ENCODE measurements around the gene PIK3C3. TPM values are rescaled to one million over a fixed set of nuclear protein-coding genes. Genes with fewer than 3 reads are reported as not detected.

PIK3C3 gene
- polyA plus RNA-seq, 1 donor from 2014 or later: 42.9 TPM

- Histone ChIP-seq H4K20me1 (ENCODE audit: insufficient read depth) (no peaks in the 10 kb centered on the region), H2AFZ (ENCODE audit: low read depth, low read length) (no peak overlapping the region)
Measured at GRCh38 chr18:41974796-41975201, 19.8 kb downstream of the PIK3C3 start.

GRCh38 chr18:41975284-41975683, 20.2 kb downstream of the PIK3C3 start:
- Histone ChIP-seq H3K36me3 (ENCODE audit: insufficient read depth, low read length) (peaks cover 7% of the 10 kb centered on the region), H3K9ac (ENCODE audit: low read length) (no peak overlapping the region), H3K79me2 (replicated peaks; ENCODE audit: insufficient read depth, low read length) (no peaks in the 10 kb centered on the region), H3K4me3 (ENCODE audit: low read length) (no peak overlapping the region), H3K9me2 (ENCODE audit: insufficient read depth, low read length) (no peaks in the 10 kb centered on the region), H4K20me1 (ENCODE audit: insufficient read depth) (no peaks in the 10 kb centered on the region), H3K27me3 (ENCODE audit: insufficient read depth, low read depth, low read length) (no peaks in the 10 kb centered on the region), H3K9me3 (ENCODE audit: low read length) (no peaks in the 10 kb centered on the region), H3K27ac (ENCODE audit: low read length) (no peak overlapping the region), H2AFZ (ENCODE audit: low read depth, low read length) (no peak overlapping the region), H3F3A (ENCODE audit: insufficient read depth, low read length, poor library complexity, severe bottlenecking) (no peaks in the 10 kb centered on the region), H3K4me2 (ENCODE audit: low read length) (no peak overlapping the region)
- TF ChIP-seq POLR2AphosphoS5 (IDR thresholded peaks at IDR 0.05) (no peak), EP300 (conservative IDR thresholded peaks at IDR 0.05; ENCODE audit: poor library complexity, severe bottlenecking) (no peak), RAD21 (conservative IDR thresholded peaks at IDR 0.05) (no peak), MXI1 (conservative IDR thresholded peaks at IDR 0.05; ENCODE audit: poor library complexity, severe bottlenecking) (no peak), EZH2 (IDR thresholded peaks at IDR 0.05; ENCODE audit: borderline replicate concordance, insufficient read depth, low read length, poor library complexity, severe bottlenecking) (no peak), REST (IDR thresholded peaks at IDR 0.05; ENCODE audit: borderline replicate concordance) (no peak), SMC3 (conservative IDR thresholded peaks at IDR 0.05; ENCODE audit: poor library complexity) (no peak), TAF1 (IDR thresholded peaks at IDR 0.05; ENCODE audit: low read depth) (no peak)

More at GRCh38 chr18:41974796-41975201, 19.8 kb downstream of the PIK3C3 start:
- no peak overlapping the region for H3K4me3 ChIP-seq (ENCODE audit: low read length)
- no peak overlapping the region for H3K4me2 ChIP-seq (ENCODE audit: low read length)
- H3K36me3 ChIP-seq (ENCODE audit: insufficient read depth, low read length): peaks cover 9% of the 10 kb centered on the region
- no peaks in the 10 kb centered on the region for H3K9me3 ChIP-seq (ENCODE audit: low read length)
- H3K27ac ChIP-seq (ENCODE audit: low read length): no peak overlapping the region
- no peak for TF ChIP-seq REST (IDR thresholded peaks at IDR 0.05; ENCODE audit: borderline replicate concordance)
- no peak for TF ChIP-seq SMC3 (conservative IDR thresholded peaks at IDR 0.05; ENCODE audit: poor library complexity)
- no peak for TF ChIP-seq TAF1 (IDR thresholded peaks at IDR 0.05; ENCODE audit: low read depth)
- no peak for TF ChIP-seq MXI1 (conservative IDR thresholded peaks at IDR 0.05; ENCODE audit: poor library complexity, severe bottlenecking)
- no peak for TF ChIP-seq EZH2 (IDR thresholded peaks at IDR 0.05; ENCODE audit: borderline replicate concordance, insufficient read depth, low read length, poor library complexity, severe bottlenecking)
- TF ChIP-seq POLR2AphosphoS5 (IDR thresholded peaks at IDR 0.05): no peak
- TF ChIP-seq EP300 (conservative IDR thresholded peaks at IDR 0.05; ENCODE audit: poor library complexity, severe bottlenecking): no peak
- TF ChIP-seq RAD21 (conservative IDR thresholded peaks at IDR 0.05): no peak
- no peak for TF ChIP-seq CTCF (IDR thresholded peaks at IDR 0.05; ENCODE audit: poor library complexity, severe bottlenecking)
- no peaks in the 10 kb centered on the region for H3F3A ChIP-seq (ENCODE audit: insufficient read depth, low read length, poor library complexity, severe bottlenecking)
- H3K9me2 ChIP-seq (ENCODE audit: insufficient read depth, low read length): no peaks in the 10 kb centered on the region
- H3K79me2 ChIP-seq (replicated peaks; ENCODE audit: insufficient read depth, low read length): no peaks in the 10 kb centered on the region
- no peaks in the 10 kb centered on the region for H3K27me3 ChIP-seq (ENCODE audit: insufficient read depth, low read depth, low read length)
- H3K9ac ChIP-seq (ENCODE audit: low read length): no peak overlapping the region

Measured in neural cell (in vitro differentiated cells).